Activated CD4-positive, alpha-beta T cell treated with anti-CD3 and anti-CD28 coated beads, Interleukin-2, amount 50 U/mL, for 24 hours (primary cell): ENCODE data around the gene AGPS.
"Not testable (repeated sequence)": the region's sequence is repeated elsewhere in the genome, so short reads cannot be mapped to it uniquely, and the experiment has no call there.

Experiments
- DNase-seq, 2 donors: peaks; one replicate each; pipeline ENCODE4 v3.0.0-alpha.2; 2020; ENCODE audit warnings: low read depth in 1 of 2, low spot score in 1 of 2

Gene AGPS

DNA sequence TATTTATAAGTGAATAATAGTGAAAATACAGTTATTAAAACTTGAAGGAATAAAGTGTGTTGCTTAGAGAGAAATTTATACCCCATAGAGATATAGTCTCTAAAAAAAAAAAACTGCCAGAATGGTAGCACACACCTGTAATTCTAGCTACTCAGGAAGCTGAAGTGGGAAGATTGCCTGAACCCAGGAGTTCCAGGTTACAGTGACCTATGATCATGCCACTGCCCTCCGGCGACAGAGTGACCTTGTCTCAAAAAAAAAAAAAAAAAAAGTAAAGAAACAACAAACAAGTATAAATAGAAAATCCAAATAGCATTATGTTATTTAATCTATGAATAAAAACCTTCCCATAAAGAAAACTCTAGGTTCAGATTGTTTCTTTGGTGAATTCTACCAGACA lies 7.4 kb upstream of the AGPS start:
- no peak for DNase-seq

DNA sequence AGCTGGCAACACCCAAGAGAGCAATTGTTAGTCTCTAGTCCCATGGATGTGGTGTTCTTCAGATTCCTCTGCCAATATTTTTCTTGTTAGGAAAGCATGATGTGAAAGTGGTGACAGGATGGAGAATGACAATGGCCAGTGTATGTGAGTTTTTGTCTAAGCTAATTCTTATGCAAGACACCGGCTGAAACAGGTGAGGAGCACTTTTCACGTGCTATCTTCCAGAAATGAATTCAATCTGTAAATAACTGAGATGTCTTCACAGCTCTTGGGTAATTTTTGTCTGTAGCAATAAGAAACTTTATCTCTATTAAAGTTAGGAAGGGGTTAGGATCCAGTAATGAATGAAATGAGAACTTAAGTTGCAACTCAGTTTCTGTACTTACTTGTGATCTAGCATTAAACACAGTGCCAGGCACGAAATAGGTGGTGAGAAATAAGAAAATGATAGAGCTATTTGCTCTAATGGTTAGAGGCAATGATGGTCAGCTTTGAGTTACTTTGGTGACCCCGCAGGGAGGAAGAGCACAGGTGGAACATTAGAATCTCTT lies 676 bp upstream of the AGPS start:
- DNase-seq, result no peak

DNA sequence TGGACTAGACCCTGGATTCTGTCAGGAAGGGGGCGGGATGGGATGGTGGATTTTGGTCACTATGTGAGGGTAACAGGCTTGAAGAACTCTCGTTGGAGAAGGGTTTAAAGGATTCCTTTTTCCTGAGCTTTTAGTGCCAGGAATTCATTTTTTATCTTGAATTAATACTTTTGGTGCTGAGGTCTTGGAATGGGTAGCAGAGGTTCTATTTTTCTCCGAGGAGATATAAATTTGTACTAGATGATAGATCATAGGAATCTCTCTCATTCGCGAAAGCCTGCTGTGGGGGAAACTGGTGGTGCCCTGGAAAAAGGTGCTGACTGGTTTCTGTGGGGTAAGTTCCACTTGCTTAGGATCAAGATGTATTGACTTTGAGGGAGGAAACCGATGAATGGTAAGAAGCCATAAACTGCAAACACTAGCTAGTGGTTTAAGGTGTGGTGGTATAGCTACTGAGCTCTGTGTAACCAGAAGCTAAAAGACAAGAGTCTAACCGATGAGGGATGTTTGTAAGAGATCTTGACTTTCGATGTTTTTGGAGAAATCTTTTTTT lies 706 bp downstream of the AGPS start:
- no peak for DNase-seq

DNA sequence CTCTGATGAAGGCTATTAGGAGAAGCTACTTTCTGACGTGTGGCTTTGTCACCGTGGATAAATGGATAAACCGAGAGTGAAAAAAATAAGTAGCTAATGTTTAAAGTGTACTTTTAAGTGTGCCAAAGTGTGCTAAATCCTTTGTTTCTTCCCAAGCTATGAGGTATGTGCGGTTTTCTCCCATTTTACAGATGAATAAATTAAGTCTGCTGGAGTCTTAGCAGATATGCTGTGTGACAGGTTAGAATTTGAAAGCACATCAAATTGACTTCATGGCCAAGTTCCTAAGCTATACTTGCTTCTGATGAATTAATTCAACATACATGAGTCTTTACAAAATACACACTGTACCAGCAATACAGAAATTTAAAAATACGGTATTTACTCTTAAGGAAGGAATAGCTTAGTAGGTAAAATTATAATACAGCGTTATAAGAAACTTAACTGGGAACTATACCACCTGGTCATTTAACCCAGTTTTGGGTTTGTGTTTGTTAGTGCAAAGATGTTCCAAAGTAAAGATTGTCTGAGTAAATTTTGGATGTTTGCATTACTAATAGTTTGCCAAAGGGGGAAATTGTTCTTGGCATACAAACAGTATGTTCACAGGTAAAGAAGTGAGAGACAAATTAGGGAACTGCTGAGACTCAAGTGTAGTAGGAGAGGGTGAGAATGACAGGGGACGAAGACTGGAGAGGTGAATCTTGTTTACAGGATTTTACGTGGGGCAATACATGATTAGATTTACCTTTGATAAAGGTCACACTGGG lies 1.4 kb downstream of the AGPS start:
- DNase-seq, result no peak

DNA sequence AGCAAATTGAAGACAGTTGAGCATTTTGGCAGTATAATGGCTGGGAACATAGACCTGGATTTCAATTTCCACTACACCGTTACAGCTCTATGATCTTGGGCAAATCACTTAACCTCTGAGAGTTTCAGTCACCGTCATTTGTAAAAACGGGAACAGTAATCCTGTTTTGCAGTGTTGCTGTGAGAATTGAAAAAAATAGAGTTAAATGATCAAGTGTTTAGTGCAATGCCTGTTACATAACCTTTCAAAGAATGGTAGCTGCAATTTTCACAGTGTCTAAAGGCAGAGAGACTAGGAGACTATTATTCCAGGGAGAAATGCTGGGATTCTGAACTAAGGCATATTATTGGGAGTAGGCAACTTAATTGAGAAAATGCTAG lies 2.0 kb downstream of the AGPS start:
- no peak for DNase-seq

DNA sequence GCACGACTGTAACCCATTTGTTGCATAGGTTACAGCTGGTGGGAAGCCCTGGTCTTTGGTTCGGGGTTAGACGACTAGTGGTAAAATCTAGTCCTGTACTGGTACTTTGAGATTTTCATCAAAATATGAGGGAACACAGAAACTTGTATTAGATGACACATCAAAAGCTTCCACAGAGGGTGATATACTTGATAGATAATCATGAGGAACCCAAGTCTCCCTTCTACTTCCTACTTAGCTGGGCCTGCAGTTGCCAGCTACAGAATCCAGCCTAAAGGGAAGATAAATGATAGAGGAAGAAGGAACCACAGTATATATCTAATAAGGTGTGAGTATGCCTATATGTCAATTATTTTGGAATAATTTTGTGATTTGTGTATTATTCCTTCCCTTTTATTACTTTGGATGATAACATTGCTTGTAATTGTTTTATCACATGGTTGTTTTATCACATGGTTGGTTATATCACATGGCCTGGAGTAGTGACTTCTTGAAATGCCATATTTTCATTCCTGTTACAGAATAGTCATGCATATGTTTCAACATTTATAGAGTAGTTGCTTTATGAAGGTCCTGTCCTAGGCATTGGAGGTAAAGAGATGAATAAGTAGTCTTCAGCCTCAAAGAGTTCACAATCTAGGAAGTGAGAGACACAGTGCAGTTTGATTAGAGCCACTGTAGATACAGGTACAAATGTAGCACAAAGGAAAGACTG lies 2.9 kb downstream of the AGPS start:
- no peak for DNase-seq

DNA sequence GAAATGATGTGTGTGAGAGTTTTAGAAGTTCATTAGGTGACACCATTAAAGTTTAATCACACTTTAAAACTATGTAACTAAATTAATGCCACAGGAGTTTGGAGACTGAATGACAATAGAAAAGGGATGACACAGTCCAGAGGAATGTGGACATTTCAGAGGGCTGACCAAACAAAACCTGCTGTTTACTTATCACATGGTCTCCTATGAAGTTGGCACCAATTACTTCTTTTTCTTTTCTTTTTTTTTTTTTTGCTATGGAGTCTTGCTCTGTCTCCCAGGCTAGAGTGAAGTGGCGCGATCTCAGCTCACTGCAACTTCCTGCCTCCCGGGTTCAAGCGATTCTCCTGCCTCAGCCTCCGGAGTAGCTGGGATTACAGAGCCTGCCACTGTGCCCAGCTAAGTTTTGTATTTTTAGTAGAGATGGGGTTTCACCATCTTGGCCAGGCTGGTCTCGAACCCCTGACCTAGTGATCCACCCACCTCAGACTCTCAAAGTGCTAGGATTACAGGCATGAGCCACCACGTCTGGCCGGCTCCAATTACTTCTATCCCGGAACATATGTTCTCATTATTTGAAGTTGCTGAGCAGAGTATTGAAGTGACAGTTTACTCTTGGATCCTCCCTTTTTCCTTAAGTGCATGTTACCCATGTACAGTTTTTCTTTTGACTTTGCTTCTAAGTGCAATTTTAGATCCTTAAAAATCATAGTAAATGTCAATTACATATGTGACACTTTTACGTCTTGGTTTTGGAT lies 4.3 kb downstream of the AGPS start:
- DNase-seq, result no peak

DNA sequence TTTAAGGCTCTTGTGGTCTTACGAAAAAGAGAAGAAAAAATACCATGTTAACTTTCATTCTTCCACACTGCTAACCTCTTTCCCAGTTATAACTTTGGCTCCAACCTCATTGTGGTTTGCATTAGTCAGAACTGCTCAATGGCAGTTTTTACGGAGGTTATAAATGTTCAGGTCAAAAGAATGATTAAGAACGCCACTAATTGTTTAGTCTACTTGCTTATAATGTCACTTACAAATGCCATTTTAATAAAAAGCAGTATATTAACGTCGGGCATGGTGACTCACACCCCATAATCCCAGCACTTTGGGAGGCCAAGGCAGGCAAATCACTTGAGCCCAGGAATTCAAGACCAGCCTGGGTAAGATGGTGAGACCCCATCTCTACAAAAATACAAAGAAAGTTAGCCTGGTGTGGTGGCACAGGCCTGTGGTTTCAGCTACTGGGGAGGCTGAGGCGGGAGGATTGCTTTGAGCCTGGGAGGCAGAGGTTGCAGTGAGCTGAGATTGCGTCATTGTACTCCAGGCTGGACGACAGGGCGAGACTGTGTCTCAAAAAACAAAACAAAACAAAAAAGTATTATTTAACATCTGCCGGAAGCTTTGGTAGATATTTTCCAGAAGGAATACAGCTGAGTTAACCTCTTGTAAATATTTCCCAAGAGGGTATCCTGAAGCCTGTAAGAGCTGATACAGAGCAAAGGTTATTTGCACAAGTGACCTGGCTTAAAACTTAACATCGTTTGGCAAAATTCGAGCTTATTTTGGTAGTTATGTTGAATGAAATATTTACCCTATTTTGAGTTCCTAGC lies 5.1 kb downstream of the AGPS start:
- DNase-seq, result no peak

DNA sequence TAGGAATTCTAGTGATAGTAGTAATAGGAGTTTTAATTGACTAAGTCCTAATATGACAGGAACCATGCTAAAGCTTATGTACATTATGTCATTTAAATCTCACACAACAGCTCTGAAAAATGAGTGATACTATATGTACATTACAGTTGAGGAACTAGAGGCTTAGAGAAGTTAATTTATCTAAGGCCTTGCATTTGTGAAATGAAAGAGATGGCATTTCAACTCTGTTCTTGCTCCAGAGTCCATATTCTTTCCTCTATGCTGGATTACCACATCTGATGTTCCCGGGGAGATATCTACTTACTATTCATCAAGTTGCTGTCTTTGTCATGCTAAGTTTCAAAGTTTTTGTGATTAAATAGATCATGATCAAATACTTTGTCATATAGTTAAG lies 5.7 kb downstream of the AGPS start:
- DNase-seq, result no peak

DNA sequence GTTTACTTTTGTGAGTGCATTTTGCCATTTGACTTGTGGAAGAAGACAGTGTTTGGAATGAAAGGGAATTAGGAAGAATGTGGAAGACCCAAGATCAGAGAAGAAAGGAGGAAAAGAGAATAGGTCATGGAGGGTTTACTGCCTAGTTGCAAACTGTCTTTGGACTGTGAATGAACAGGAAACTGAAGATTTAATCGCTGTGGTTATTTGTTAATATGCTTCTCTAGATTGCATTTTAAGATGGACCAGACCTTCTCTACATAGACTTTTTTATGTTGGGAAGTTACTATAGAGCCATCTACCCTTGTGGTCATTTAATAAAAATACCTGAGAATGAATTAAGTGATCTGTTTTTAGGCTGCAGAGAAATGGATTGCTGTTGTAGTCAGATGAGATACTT lies 6.2 kb downstream of the AGPS start:
- no peak for DNase-seq

DNA sequence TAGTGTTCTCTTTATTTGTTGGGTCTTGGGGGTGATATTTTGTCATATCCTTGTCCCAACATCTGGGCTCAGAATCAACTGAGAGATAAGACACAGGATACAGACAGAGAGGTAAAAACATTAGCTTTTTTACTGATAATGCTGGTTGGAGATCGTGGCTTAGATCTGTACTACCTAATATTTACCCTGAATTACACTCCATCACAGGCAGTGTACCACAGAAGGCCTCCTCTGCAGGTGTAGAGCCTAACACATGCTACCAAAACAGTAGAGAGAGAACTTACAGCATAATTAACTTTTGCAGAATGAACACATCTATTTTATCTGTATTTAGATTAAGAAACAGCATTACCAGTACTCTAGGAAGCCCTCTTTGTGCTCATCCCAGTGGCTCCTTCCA lies 6.8 kb downstream of the AGPS start:
- no peak for DNase-seq

DNA sequence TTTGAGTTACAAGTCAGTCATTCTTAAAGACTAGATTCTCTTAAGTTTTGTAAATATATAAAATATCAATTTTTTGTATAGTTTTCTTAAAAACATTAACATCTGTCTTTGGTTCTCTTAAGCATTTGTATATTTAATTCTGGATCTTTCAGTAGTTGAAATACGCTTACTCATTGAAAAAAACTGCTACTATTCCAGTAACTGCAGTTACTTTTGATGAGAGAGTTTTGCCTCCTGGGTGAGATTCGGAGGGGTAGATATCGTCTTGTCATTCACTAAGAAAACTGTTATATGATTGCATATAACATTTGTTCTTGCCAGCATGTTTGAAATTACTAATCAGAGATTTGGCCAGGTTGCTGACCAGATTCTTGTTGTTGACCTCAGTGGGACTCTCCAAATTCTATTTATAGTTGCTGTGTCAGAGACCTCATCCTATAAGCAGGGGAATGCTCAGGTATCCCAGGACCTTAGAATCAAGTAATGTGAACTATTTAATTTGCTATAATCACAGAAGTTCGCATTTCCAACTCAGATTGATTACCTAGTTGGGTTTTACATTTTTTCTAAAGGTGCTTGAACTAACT lies 7.9 kb downstream of the AGPS start:
- DNase-seq, result no peak

DNA sequence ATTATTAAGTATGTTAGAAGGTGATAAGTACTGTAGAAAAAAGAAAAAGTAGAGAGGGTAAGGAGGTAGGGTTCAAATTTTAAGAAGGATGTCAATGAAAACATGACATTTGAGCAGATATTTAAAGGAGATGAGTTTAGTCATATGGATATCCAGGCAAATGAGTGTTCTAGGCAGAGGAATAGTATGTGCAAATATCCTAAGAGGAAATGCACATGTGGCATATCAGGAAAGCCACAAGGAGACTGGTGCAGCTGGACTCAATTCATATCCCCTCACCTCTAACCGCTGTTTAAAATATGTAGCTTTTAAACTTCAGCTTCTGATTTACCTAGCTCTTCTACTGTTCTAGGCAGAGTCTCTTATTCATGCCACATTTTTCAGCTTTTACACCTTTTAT lies 9.5 kb downstream of the AGPS start:
- DNase-seq, result no peak

DNA sequence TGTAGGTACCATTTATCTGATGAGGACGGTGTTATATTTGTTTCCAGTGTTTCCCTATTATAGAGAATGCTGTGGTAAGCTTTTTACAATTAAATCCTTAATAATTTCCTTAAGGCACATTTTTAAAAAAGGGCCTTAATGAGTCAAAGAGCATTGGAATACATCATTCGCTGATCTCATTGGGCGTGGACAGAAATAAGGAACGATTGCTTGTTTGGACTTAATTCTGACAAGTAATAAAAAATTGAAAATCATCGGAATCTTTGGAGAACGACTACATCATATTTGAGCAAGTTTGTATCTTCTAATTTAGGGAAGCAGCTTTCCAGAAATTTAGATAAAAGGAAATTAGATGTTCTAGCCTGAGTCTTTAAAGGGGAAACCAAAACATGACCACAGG lies 11.3 kb downstream of the AGPS start:
- DNase-seq, result no peak

DNA sequence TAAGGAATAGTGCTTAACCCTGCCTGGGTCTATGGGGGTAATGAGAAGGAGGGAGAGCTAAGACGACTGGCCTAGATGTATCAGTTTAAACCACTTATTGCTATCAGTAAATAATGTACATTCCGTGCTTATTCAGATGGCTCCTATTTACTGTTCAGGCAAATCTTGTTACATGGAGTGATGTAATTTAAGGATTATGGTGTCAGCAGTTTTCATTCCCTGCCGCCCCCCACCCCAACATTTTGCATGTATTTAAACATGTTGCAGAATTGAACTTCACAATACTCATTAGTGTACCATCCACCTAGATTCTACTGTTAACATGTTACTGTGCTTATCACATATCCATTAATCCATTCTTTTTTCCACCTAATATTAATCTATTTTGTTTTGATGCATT lies 11.7 kb downstream of the AGPS start:
- DNase-seq, result no peak

DNA sequence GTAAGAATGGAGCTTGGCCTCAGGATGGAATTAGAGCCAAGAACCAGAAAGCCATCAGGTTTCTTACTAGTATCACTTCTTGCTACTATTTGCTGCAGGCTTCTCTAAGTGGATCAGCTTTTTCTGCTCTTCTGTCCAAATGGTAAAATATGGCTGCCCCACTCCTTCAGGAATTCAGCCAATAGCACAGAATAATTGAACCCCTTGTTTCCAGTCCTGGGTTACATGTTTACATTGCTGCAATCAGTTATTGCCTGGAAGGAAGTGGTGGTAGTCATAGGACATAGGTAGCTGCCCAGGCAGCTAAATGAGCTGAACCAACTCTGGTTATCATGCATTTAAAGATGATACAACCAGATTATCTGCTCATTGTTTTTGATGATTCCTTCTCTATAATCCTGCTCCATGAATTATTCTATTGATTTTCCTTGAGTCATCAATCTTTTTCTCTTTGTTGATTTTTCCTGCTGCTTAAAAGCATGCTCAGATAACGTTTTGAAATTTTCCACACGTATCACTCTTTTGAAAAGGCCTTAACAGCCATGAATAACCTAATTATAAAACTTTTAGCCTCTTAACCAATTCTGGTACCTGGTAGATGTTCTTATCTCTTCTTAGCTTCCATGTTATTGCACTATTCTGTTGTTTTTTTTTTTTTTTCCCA lies 12.6 kb downstream of the AGPS start:
- no peak for DNase-seq

DNA sequence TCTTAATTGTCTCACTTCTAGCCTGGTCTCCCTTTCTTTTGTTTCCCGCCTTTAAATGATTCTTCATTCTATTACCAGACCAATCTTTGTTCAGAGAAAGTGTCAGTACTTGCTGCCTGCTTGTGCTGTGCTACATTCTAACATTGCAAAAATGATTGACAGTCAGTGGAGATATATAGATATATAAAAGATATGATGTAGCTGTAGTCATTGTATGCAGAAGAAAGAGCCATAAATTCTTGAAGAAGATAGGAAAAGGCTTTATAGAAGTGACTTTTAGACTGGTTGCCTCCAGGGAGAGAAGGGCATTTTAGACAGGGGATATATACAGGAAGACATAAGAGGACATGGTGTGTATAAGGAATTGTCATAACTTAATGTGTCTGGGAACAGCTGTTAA lies 13.6 kb downstream of the AGPS start:
- no peak for DNase-seq

DNA sequence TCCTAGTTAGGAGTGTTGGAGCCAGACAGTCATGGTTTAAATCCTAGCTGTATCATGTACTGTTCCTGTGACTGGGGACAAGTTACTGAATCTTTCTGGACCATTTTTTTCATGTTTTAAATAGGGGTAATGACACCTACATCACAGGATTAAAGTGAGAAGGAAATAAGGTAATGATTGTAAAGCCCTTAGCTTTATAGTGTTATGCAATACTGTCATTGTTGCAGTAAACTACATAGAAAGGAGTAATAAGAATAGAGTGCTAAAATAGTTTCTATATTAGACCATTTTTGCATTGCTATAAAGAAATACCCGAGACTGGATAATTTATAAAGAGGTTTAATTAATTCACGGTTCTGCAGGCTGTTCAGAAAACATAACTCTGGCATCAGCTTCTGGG lies 14.5 kb downstream of the AGPS start:
- DNase-seq, result no peak

DNA sequence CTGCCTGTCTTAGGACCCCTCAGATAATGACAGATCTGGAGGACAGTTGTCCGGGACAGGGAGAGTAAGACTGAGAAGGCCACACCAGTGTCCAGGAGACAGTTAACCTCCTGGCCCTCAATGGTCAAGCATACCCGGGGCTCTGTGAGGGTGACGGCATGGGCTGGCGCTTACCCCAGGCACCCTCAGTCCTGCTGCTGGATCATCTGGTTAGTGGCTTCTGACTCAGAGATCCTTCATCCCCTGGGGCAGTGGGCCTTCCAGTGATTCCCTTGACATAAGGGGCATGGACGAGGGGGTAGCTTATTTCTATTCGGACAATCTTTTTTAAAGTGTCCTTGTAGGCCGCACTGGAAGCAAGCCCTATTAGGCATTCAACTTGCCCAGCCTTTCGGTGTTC lies 18.1 kb downstream of the AGPS start:
- not testable (repeated sequence) for DNase-seq

DNA sequence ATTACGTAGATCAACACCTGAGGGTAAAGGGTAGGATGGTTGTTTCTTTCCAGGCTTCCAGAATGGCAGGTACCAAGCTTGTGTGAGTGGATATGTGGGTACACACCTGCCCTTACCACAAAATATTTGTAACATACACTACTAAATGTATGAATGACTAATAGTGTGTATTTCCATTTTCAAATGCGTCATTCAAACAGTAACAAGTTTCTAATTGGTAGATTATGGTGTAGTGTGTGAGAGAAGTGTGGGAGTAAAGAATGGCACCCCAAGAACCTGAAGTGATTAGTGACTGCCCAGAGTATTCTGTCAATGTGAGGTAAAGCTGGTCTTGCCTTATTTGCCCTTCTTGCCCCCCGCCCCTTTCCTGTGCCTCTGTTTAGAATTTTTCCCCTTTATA lies 21.1 kb downstream of the AGPS start:
- no peak for DNase-seq
